22Rv1 (cell line): ENCODE measurements around the gene WNT1.

ENCODE experiments used
- H3K27ac ChIP-seq: fragments of 450-650 bp; 2 replicates; pipeline ENCODE4 v1.5.1; 2017
- ZFX ChIP-seq: fragments of 450-650 bp; IDR thresholded peaks from 2 replicates; pipeline ENCODE4 v1.6.1; 2017; ENCODE audit warnings: antibody characterized with exemption, borderline replicate concordance
- TF ChIP-seq, protein P1 (sequence below): fragments of 450-650 bp; IDR thresholded peaks from 2 replicates; pipeline ENCODE4 v1.5.1; 2017; ENCODE audit warnings: mild to moderate bottlenecking

WNT1 gene

GRCh38 chr12:48937170-48937569 lies 41.0 kb upstream of the WNT1 start:
- no peak for TF ChIP-seq ZFX
- TF ChIP-seq, protein P1, sequence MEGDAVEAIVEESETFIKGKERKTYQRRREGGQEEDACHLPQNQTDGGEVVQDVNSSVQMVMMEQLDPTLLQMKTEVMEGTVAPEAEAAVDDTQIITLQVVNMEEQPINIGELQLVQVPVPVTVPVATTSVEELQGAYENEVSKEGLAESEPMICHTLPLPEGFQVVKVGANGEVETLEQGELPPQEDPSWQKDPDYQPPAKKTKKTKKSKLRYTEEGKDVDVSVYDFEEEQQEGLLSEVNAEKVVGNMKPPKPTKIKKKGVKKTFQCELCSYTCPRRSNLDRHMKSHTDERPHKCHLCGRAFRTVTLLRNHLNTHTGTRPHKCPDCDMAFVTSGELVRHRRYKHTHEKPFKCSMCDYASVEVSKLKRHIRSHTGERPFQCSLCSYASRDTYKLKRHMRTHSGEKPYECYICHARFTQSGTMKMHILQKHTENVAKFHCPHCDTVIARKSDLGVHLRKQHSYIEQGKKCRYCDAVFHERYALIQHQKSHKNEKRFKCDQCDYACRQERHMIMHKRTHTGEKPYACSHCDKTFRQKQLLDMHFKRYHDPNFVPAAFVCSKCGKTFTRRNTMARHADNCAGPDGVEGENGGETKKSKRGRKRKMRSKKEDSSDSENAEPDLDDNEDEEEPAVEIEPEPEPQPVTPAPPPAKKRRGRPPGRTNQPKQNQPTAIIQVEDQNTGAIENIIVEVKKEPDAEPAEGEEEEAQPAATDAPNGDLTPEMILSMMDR, result no peak
- no peak overlapping the region; the same call in 1 of the 2 replicates for H3K27ac ChIP-seq

DNA sequence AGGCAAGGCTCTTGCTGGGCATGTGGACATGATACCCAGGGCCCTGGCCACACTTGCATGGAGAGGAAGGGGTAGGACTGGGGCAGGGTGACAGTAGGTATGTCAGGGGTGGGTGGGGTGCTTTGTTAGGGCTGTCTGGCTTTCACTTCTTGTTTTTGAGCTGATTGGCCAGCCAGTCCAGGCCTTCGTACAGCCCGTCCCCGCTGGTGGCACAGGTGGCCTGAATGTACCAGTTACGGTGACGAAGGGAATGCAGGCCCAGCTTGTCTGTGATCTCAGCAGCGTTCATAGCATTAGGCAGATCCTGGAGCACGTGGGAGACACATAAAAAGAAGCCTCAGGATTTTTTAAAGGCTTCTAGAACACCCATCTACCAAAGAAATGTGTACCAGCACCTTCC lies 39.3 kb upstream of the WNT1 start:
- H3K27ac ChIP-seq, result no peak overlapping the region
- no peak for TF ChIP-seq ZFX
- TF ChIP-seq, protein P1, result no peak

GRCh38 chr12:48940181-48940580 lies 37.9 kb upstream of the WNT1 start:
- TF ChIP-seq ZFX, result no peak
- TF ChIP-seq, protein P1, result no peak
- H3K27ac ChIP-seq, result no peak overlapping the region

DNA sequence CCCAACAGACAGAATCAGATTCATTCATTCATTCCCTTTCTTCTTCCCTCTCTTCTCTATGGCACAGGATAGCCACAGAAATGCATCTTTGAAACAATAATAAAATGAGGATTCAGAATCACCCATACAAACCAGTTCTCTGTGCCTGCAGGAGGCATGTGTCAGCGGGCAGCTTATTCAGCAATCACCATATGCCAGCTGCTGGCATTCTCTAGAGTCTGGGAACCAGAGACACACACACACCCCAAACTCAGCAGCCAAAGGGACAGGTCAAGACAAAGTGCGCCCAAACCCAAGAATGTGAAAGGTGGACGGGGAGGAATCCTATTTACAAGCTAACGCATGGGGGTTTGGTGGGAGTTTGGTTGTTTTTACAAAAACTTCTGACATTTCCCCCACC lies 34.9 kb upstream of the WNT1 start:
- H3K27ac ChIP-seq, result no peak overlapping the region
- no peak for TF ChIP-seq ZFX
- TF ChIP-seq, protein P1, result no peak

- H3K27ac ChIP-seq, result no peak overlapping the region
- TF ChIP-seq, protein P1, result no peak
- TF ChIP-seq ZFX, result no peak
These were observed 31.9 kb upstream of the WNT1 start for GRCh38 chr12:48946205-48946604.

DNA sequence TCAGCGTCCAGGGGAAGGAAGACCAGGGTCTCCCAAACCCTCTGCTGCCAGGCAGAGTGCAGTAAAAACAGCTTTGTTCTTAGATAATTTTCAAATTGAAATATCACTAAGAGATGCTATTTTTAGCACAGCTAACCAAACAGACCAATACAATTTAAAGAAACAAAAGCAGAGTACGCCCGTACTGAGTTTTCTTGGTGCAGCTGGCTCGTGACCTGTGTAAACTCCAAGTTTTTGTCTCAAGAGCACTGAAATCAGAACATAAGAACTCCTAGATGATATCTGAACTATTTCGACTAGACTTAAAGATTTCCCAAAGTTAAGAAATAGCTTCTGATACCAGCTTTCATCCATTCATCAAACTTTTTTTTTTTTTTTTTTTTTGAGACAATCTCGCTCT lies 31.2 kb upstream of the WNT1 start:
- TF ChIP-seq, protein P1, result no peak
- TF ChIP-seq ZFX, result no peak
- H3K27ac ChIP-seq, result peak overlapping the region; percentile 40

DNA sequence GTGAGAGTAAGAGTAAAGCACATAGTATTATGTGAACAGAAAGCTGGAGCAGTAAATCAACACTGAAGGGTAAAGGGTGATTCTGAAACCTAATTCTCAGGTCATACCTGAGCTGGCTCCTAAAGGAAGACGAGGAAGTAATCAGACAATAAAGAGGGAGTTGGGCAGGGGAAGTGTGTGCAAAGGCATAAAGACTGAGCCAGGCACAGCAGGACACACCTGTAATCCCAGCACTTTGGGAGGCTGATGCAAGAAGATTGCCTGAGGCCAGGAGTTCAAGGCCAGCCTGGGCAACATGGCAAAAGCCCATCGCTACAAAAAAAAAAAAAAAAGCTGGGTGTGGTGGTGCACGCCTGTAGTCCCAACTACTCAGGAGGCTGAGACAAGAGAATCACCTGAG lies 30.4 kb upstream of the WNT1 start:
- TF ChIP-seq, protein P1, result no peak
- no peak for TF ChIP-seq ZFX
- peak overlapping the region; percentile 40 for H3K27ac ChIP-seq
